G401 (cell line): Measurements from ENCODE around the gene CD46. TPM values are rescaled to one million over a fixed set of nuclear protein-coding genes. Genes with fewer than 3 reads are reported as not detected.

Experiments used
- DNase-seq: peaks from one replicate; pipeline ENCODE4 v3.0.0-alpha.2; 2015; ENCODE audit warnings: low spot score
- in situ Hi-C: cut with HindIII; loops from 2 replicates; pipeline ENCODE4 v1.10.0; 2016; ENCODE audit warnings: low sequenced_read_pairs, mixed read lengths
- total RNA-seq: library from RNA; depleted of rRNA; stranded (reverse); fragments of >200 nt; shearing (Covaris generic); gene quantifications from 2 replicates; pipeline ENCODE4 v1.2.3, GENCODE V29; 2014; rRNA removed

Gene CD46
- total RNA-seq, 1 experiment from 2014 or later = 54.9 TPM

DNA sequence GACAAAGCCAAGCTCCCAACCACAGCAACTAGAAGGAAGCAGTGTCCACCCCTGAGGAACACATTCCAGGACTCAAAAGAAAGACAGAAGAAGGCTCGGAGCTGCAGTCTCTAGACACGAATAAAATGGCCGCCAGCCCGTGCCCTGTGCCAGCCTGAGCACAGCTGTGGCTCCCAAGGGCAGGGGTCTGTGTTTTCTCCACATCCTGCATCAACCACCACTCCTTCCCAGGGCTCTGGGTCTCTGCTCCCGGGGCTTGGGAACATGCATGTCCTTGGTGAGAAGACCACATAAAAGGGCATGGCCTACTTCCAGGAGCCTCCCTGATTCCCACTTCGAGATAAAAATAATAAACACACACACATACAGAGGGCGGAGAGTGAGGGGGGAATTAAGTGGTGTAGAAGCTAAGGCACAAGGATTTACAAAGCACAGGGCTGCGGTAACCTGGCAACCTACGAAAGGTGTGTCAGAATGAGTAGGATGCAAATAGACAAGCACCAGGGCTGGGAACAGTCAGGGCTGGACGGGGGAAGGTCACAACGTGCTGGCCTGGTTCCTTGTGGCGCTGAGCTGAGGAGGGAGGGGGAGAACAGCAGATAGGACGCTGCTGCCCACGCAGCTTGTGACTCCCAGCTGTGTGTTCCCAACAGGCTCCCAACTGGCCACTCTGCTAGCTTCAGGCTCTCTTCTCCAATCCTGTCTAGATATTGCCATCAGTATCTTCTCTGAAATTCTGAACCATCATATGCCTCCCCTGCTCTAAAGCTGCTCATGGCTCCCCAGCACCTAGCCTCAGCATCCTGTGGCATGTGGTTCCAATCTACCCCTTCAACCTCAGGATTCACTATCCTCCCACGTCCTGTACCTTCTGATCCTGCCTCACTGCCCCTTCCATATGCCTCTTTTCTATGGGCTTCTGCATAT lies 86.6 kb downstream of the CD46 start:
- in situ Hi-C loops = no loop called here
- DNase-seq = peak; percentile 53

DNA sequence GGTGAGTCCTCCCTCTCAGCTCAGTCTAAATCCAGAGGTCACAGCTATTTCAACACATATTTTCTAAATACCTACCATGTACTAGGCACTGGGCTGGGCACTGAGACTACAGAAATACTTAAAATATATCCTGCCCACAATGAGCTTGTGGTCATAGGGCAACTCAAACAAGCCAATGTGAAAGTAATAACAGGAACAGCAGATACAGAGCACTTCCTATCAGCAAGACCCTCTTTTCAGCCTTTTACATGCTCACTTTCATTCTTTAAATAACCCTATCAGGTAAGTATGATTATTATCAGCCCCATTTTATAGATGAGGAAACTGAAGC lies 87.2 kb downstream of the CD46 start:
- in situ Hi-C loops = no loop called here
- no peak for DNase-seq

DNA sequence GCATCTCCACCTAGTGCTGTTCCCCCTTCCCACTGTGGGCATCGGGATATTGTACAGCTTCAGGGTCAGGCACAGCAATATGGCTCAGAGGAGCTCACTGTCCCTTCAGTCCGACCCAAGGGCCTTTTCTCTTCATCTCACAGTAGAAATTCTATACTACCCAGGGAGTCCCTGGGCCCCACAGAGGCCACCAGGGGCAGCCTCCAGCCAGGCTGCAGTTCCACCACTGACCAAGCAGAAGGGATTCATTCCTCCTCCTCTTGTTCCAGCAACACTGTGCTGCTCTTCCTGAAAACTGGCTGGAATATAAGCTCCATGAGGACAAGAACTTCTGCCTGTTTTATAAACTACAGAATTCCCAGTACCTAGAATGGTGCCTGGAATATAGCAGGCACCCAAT lies 88.5 kb downstream of the CD46 start:
- in situ Hi-C loops = no loop called here
- no peak for DNase-seq

DNA sequence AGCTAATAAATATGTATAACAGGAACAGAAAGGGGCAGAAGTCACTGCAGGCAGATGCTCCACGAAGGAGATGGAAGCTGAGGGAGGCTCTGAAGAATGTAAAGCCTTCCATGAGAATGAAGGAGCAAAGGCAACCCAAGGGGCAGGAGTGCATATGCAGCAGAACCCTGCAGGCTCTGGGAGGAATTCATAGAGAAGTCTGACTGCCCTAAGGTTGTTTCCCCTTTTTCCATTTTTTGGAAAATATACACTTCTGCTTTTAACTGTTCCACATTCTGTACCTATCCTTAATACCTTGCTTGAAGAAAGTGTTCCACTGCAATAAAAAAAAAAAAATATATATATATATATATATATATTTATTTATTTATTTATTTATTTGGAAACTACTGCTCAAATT lies 89.4 kb downstream of the CD46 start:
- in situ Hi-C loops = no loop called here
- no peak for DNase-seq

DNA sequence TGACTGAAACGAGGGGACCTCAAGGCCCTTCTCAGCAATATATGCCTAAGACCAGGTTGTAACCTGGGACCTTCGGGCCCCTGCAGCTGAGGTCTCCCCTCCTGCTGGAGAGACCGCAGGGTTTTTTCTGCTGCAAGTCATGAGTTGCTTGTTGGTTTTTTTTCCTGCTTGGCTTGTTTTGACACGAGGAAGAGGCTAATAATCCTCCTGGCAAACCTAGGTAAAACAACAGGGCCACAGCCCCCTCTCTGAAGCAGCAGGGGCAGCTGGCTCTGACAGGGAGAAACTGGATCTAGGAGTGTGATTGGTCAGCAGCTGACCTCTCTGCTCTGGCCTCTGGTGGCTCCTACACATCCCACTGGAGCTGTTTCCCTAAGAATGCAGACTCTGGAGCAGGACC lies 90.0 kb downstream of the CD46 start:
- in situ Hi-C loops = no loop called here
- no peak for DNase-seq

DNA sequence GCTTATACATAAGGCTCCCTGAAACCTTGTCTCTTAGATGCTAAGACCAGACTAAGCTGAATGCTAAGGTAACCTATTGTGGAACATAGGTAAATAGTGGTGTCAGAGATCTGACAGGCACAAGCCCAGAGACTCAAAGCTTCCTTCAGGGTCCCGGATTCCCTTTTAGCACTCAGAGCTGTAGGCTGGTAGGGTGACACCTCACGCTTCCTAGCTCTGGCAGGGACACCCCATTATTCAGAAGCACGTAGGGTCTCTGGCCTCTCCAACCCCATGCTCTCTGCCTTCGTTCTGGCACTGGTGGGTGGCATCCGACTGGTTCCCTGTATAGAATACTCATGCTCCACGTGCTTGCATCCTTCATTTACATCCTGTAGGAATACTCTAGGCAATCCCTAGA lies 90.7 kb downstream of the CD46 start:
- in situ Hi-C loops = no loop called here
- DNase-seq = no peak

DNA sequence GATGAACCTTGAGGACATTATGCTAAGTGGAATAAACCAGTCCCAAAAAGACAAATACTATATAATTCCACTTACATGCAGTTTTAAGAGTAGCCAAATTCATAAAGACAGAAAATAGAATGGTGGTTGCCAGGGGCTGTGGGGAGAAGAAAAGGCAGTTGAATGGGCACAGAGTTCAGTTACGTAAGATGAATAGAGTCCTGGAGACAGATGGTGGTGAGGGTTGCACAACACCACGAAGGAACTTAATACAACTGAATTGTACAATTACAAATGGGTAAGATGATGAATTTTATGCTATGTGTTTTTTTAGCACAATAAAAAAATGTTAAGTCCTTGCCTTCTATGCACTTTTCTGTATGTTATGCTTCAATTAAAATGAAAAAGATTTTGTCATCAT lies 92.5 kb downstream of the CD46 start:
- DNase-seq = peak; percentile 58
- in situ Hi-C loops = no loop called here

Other genes with a start within 250 kb of the CD46 start
- gene CR1L, start 106.9 kb upstream of the CD46 start, total RNA-seq = not detected in 2 replicates
- not detected in 2 replicates for gene CD34, start 159.1 kb downstream of the CD46 start, total RNA-seq